ENCODE results near the gene TULP1. TPM values are rescaled to one million over a fixed set of nuclear protein-coding genes. Genes with fewer than 3 reads are reported as not detected.

TULP1 gene
- total RNA-seq, 1 experiment from 2014 or later = not detected

GRCh38 chr6:35452183-35453090 lies 60.3 kb downstream of the TULP1 start, which contains the start of gene FANCE (continued):
- TF ChIP-seq CTCF (IDR thresholded peaks at IDR 0.05 in 2 of 3, conservative IDR thresholded peaks at IDR 0.05 in 1 of 3; ENCODE audit: borderline replicate concordance in 1 of 3, insufficient read depth in 1 of 3, low read depth in 2 of 3, low read length in 2 of 3) (no peak), TCF7L2 (IDR thresholded peaks at IDR 0.05; ENCODE audit: borderline replicate concordance, extremely low read depth, insufficient read depth, insufficient read length) (no peak), EGR1 (IDR thresholded peaks at IDR 0.05; ENCODE audit: low read depth) (peak; percentile 80)

GRCh38 chr6:35451354-35452182 lies 61.1 kb downstream of the TULP1 start:
- H2AFZ ChIP-seq (ENCODE audit: low read depth, low read length, poor library complexity, severe bottlenecking) = peak overlapping the region; percentile 75
- ChIA-PET RAD21 (ENCODE audit: low non-redundant PET in 1 of 2, low total read pairs in 2 of 2, uncharacterized antibody in 2 of 2, unreplicated experiment in 2 of 2) (interaction anchor here (0.8 to 1.4 kb wide), 3 partner anchors 110 to 192 kb away, joined by 3 to 5 read pairs (median 4); partner anchors contain the start of genes PPARD (in 1 of the 2) and ZNF76 (in 1 of the 2)), POLR2A (interaction anchor here (1.6 to 1.7 kb wide), 2 partner anchors 17 to 110 kb away, joined by 6 read pairs; partner anchors contain the start of genes PPARD and RPL10A), CTCF (interaction anchor here (1.8 to 6.8 kb wide), 3 partner anchors 110 to 158 kb away, joined by 6 to 120 read pairs (median 46); partner anchors contain the start of genes DEF6 and PPARD)
- H3K9ac ChIP-seq (ENCODE audit: low read length) = no peak overlapping the region
- no peak for ATAC-seq
- intact Hi-C loops (cut with micrococcal nuclease) = no loop called here
- peaks cover 13 to 28% of the 10 kb centered on the region in 2 experiments; a peak in 3 of 4 replicates for H3K4me1 ChIP-seq (ENCODE audit: control insufficient read depth in 1 of 2, insufficient read depth in 2 of 2, low read length in 2 of 2)
- peaks cover 0 to under 1% of the 10 kb centered on the region in 2 experiments; a peak in 2 of 4 replicates for H3K36me3 ChIP-seq (ENCODE audit: control insufficient read depth in 1 of 2, insufficient read depth in 2 of 2, low read length in 2 of 2)
- BruUV-seq (replicated peaks) = no TSS peak
- no peaks in the 10 kb centered on the region for H3K9me3 ChIP-seq (ENCODE audit: control insufficient read depth in 1 of 2, insufficient read depth in 1 of 2, low read depth in 1 of 2, low read length in 2 of 2)
- no peak for TF ChIP-seq REST (IDR thresholded peaks at IDR 0.05; ENCODE audit: low read depth)
- TF ChIP-seq CBX3 (IDR thresholded peaks at IDR 0.05; ENCODE audit: low read depth) = no peak
- TF ChIP-seq SRF (IDR thresholded peaks at IDR 0.05; ENCODE audit: low read depth) = no peak
- no peak for TF ChIP-seq TCF7L2 (IDR thresholded peaks at IDR 0.05; ENCODE audit: borderline replicate concordance, extremely low read depth, insufficient read depth, insufficient read length)
- no peak for TF ChIP-seq ZNF274 (IDR thresholded peaks at IDR 0.05; ENCODE audit: low read depth, low read length)
- no peak for TF ChIP-seq CEBPB (IDR thresholded peaks at IDR 0.05; ENCODE audit: low read depth)
- TF ChIP-seq EGR1 (IDR thresholded peaks at IDR 0.05; ENCODE audit: low read depth) = no peak
- DNase-seq (ENCODE audit: low read depth, low spot score) = no peak
- H3K4me2 ChIP-seq (ENCODE audit: low read length) = peak overlapping the region; percentile 93
- H3K27me3 ChIP-seq (ENCODE audit: insufficient read depth, low read length) = no peaks in the 10 kb centered on the region
- H3K4me3 ChIP-seq (replicated peaks in 1 of 2; ENCODE audit: low read depth in 1 of 2, low read length in 2 of 2) = peak overlapping the region in 1 of 2 experiments; percentile 72; a peak in 2 of 4 replicates
- H3K27ac ChIP-seq (ENCODE audit: low read depth, low read length) = no peak overlapping the region
- H3K79me2 ChIP-seq (ENCODE audit: insufficient read depth, low read length) = no peaks in the 10 kb centered on the region
- H3K9me2 ChIP-seq (ENCODE audit: insufficient read depth) = no peaks in the 10 kb centered on the region
- H4K20me1 ChIP-seq (ENCODE audit: insufficient read depth) = no peaks in the 10 kb centered on the region

Measured in HCT116 (cell line).